Osteoblast (primary cell): ENCODE measurements around the gene CPN2. TPM values are rescaled to one million over a fixed set of nuclear protein-coding genes. Genes with fewer than 3 reads are reported as not detected.

Experiments
- DNase-seq: peaks from one replicate; pipeline ENCODE4 v3.0.0; 2011; ENCODE audit warnings: low spot score, mixed read lengths; ENCODE audit not compliant: insufficient read length; ENCODE audit errors: missing footprints
- H2AFZ ChIP-seq: 2 replicates; pipeline ENCODE4 v1.6.0; 2011; ENCODE audit warnings: mild to moderate bottlenecking, low read length
- H3K27ac ChIP-seq: 2 replicates; pipeline ENCODE4 v1.5.1; 2011; ENCODE audit warnings: mild to moderate bottlenecking, low read depth, low read length, moderate library complexity
- H3K27me3 ChIP-seq: 2 replicates; pipeline ENCODE4 v1.6.0; 2012; ENCODE audit warnings: mild to moderate bottlenecking, control low read depth, inconsistent platforms, low read length, moderate library complexity; ENCODE audit not compliant: insufficient read depth
- H3K36me3 ChIP-seq: 2 replicates; pipeline ENCODE4 v1.5.1; 2011; ENCODE audit warnings: mild to moderate bottlenecking, low read length, control low read depth, moderate library complexity; ENCODE audit not compliant: insufficient read depth
- H3K4me1 ChIP-seq: 2 replicates; pipeline ENCODE4 v1.5.1; 2011; ENCODE audit warnings: mild to moderate bottlenecking, low read length, control low read depth, moderate library complexity; ENCODE audit not compliant: insufficient read depth
- H3K4me2 ChIP-seq: 2 replicates; pipeline ENCODE4 v1.6.0; 2011; ENCODE audit warnings: mild to moderate bottlenecking, low read length; ENCODE audit not compliant: insufficient read depth
- H3K4me3 ChIP-seq: fragments of 200-600 bp; sonication (generic); 3 replicates; pipeline ENCODE4 v1.5.1; 2012; ENCODE audit warnings: mild to moderate bottlenecking, low read length, inconsistent platforms; ENCODE audit not compliant: insufficient read depth
- H3K79me2 ChIP-seq: 2 replicates; pipeline ENCODE4 v1.6.0; 2012; ENCODE audit warnings: mild to moderate bottlenecking, low read length, control low read depth, inconsistent platforms; ENCODE audit not compliant: insufficient read depth
- H3K9me3 ChIP-seq: 2 replicates; pipeline ENCODE4 v1.5.1; 2011; ENCODE audit warnings: low read depth, low read length, control low read depth
- H4K20me1 ChIP-seq: 2 replicates; pipeline ENCODE4 v1.6.0; 2012; ENCODE audit warnings: mild to moderate bottlenecking, low read length, control low read depth; ENCODE audit not compliant: insufficient read depth
- CTCF ChIP-seq: IDR thresholded peaks from 2 replicates; pipeline ENCODE4 v1.5.1; 2011; ENCODE audit warnings: mild to moderate bottlenecking, low read depth, low read length, moderate library complexity; ENCODE audit errors: extremely low read depth
- total RNA-seq: library from RNA; depleted of rRNA; stranded (reverse); fragments of >200 nt; gene quantifications from 2 replicates; pipeline ENCODE4 v1.2.3, GENCODE V29; 2012

CPN2 gene
- total RNA-seq, 1 donor: under 0.01 TPM

GRCh38 chr3:194346621-194347020, 4.5 kb downstream of the CPN2 start:
- no peaks in the 10 kb centered on the region for H3K36me3 ChIP-seq
- no peaks in the 10 kb centered on the region for H3K79me2 ChIP-seq
- H3K9me3 ChIP-seq: no peaks in the 10 kb centered on the region
- H3K4me3 ChIP-seq: no peak overlapping the region
- H3K4me1 ChIP-seq: peaks cover 5% of the 10 kb centered on the region
- no peak overlapping the region for H3K4me2 ChIP-seq
- TF ChIP-seq CTCF: no peak
- peak; percentile 94 for DNase-seq
- peak overlapping the region; percentile 56 for H2AFZ ChIP-seq
- H3K27ac ChIP-seq: peak overlapping the region; percentile 12
- H4K20me1 ChIP-seq: no peaks in the 10 kb centered on the region
- H3K27me3 ChIP-seq: peaks cover 5% of the 10 kb centered on the region

- peaks cover 5% of the 10 kb centered on the region for H3K4me1 ChIP-seq
- TF ChIP-seq CTCF: no peak
- H2AFZ ChIP-seq: no peak overlapping the region
- H3K4me3 ChIP-seq: no peak overlapping the region
- DNase-seq: no peak
- H3K79me2 ChIP-seq: no peaks in the 10 kb centered on the region
- H3K27ac ChIP-seq: no peak overlapping the region
- H3K36me3 ChIP-seq: no peaks in the 10 kb centered on the region
- H3K4me2 ChIP-seq: no peak overlapping the region
- no peaks in the 10 kb centered on the region for H4K20me1 ChIP-seq
- peaks cover 5% of the 10 kb centered on the region for H3K27me3 ChIP-seq
- no peaks in the 10 kb centered on the region for H3K9me3 ChIP-seq
These were observed 5.1 kb downstream of the CPN2 start for GRCh38 chr3:194346035-194346434.

- TF ChIP-seq CTCF: peak; percentile 93
- Histone ChIP-seq H3K79me2 (no peaks in the 10 kb centered on the region), H3K27me3 (peaks cover 5% of the 10 kb centered on the region), H3K27ac (no peak overlapping the region), H3K9me3 (no peaks in the 10 kb centered on the region), H3K4me2 (no peak overlapping the region), H2AFZ (no peak overlapping the region), H3K4me1 (peaks cover 5% of the 10 kb centered on the region), H3K4me3 (no peak overlapping the region), H4K20me1 (no peaks in the 10 kb centered on the region), H3K36me3 (no peaks in the 10 kb centered on the region)
- DNase-seq: peak; percentile 96
These were observed 7.1 kb downstream of the CPN2 start for GRCh38 chr3:194344012-194344411.

GRCh38 chr3:194343561-194343893, 7.6 kb downstream of the CPN2 start:
- no peaks in the 10 kb centered on the region for H3K9me3 ChIP-seq
- no peaks in the 10 kb centered on the region for H4K20me1 ChIP-seq
- H3K4me3 ChIP-seq: no peak overlapping the region
- H3K4me1 ChIP-seq: peaks cover 5% of the 10 kb centered on the region
- H3K27me3 ChIP-seq: peaks cover 5% of the 10 kb centered on the region
- no peaks in the 10 kb centered on the region for H3K36me3 ChIP-seq
- H3K27ac ChIP-seq: no peak overlapping the region
- no peak for TF ChIP-seq CTCF
- no peak overlapping the region for H3K4me2 ChIP-seq
- DNase-seq: no peak
- no peaks in the 10 kb centered on the region for H3K79me2 ChIP-seq
- H2AFZ ChIP-seq: no peak overlapping the region
